IMR-90 (cell line): ENCODE results near the gene TM2D1. TPM values are rescaled to one million over a fixed set of nuclear protein-coding genes. Genes with fewer than 3 reads are reported as not detected.

Source experiments
- ATAC-seq: fragments of 200-7000 bp; cut with Tn5 transposase; 2 replicates; pipeline ENCODE4 v1.9.1; 2020; ENCODE audit warnings: low read depth, mild to moderate bottlenecking, moderate library complexity
- BruUV-seq: library from RNA; stranded (reverse); fragments of 400-500 nt; replicated peaks from 2 replicates; lab custom pipeline; 2021; lab: Mats Ljungman, UMichigan
- CTCF ChIA-PET: fragments of 300-600 bp; formaldehyde crosslinking; extraction: SDS; loops from one replicate; lab custom pipeline; 2021; ENCODE audit warnings: antibody characterized with exemption; lab: Yijun Ruan, JAX
- POLR2A ChIA-PET: fragments of 300-600 bp; sonication (Branson Sonifier 250); formaldehyde crosslinking; loops from one replicate; lab custom pipeline; 2022; ENCODE audit warnings: antibody characterized with exemption; ENCODE audit not compliant: unreplicated experiment; lab: Charles Lee
- DNase-seq: peaks from one replicate; pipeline ENCODE4 v3.0.0; 2013
- H2AFZ ChIP-seq: replicated peaks from 2 replicates; pipeline ENCODE3; 2013; ENCODE audit warnings: low read length, mild to moderate bottlenecking; ENCODE audit not compliant: poor library complexity
- H2AK5ac ChIP-seq: 2 replicates; pipeline ENCODE4 v1.6.1; 2013; ENCODE audit warnings: low read depth, low read length, inconsistent platforms
- H2AK9ac ChIP-seq: replicated peaks from 2 replicates; pipeline ENCODE3; 2013; ENCODE audit warnings: mild to moderate bottlenecking, low read depth, low read length, moderate library complexity; ENCODE audit not compliant: poor library complexity
- H2BK120ac ChIP-seq: 2 replicates; pipeline ENCODE4 v1.6.1; 2013; ENCODE audit warnings: low read depth, low read length, inconsistent platforms
- H2BK15ac ChIP-seq: 3 replicates; pipeline ENCODE4 v1.6.1; 2013; ENCODE audit warnings: low read depth, low read length, inconsistent platforms
- H2BK20ac ChIP-seq: 2 replicates; pipeline ENCODE4 v1.6.1; 2013; ENCODE audit warnings: low read depth, mild to moderate bottlenecking, inconsistent platforms, low read length, moderate library complexity
- H2BK5ac ChIP-seq: 2 replicates; pipeline ENCODE4 v1.6.1; 2013; ENCODE audit warnings: mild to moderate bottlenecking, low read depth, low read length, inconsistent platforms; ENCODE audit not compliant: poor library complexity, severe bottlenecking
- H3K14ac ChIP-seq: replicated peaks from 2 replicates; pipeline ENCODE4 v1.6.1; 2013; ENCODE audit warnings: low read depth, low read length, inconsistent platforms
- H3K18ac ChIP-seq: 2 replicates; pipeline ENCODE4 v1.6.1; 2013; ENCODE audit warnings: low read depth, low read length, control low read depth
- H3K23ac ChIP-seq: 2 replicates; pipeline ENCODE4 v1.6.1; 2013; ENCODE audit warnings: low read depth, low read length, inconsistent platforms
- H3K27ac ChIP-seq: 2 replicates; pipeline ENCODE4 v1.5.1; 2013; ENCODE audit warnings: mild to moderate bottlenecking, control low read depth, low read length; ENCODE audit not compliant: insufficient read depth
- H3K27me3 ChIP-seq: 2 replicates; pipeline ENCODE4 v1.6.1; 2013; ENCODE audit warnings: low read length; ENCODE audit not compliant: control insufficient read depth, insufficient read depth
- H3K36me3 ChIP-seq: 2 replicates; pipeline ENCODE4 v1.6.1; 2013; ENCODE audit warnings: low read length, mixed read lengths; ENCODE audit not compliant: control insufficient read depth, insufficient read depth
- H3K4ac ChIP-seq: 2 replicates; pipeline ENCODE4 v1.6.1; 2013; ENCODE audit warnings: low read depth, low read length, inconsistent platforms
- H3K4me1 ChIP-seq: 2 replicates; pipeline ENCODE4 v1.6.1; 2013; ENCODE audit warnings: low read length, mixed read lengths; ENCODE audit not compliant: control insufficient read depth, insufficient read depth
- H3K4me2 ChIP-seq: 2 replicates; pipeline ENCODE4 v1.6.1; 2013; ENCODE audit warnings: low read depth, mild to moderate bottlenecking, control low read depth, low read length, moderate library complexity
- H3K4me3 ChIP-seq: 2 replicates; pipeline ENCODE4 v1.5.1; 2013; ENCODE audit warnings: low read depth, mild to moderate bottlenecking, control low read depth, low read length, moderate library complexity; ENCODE audit not compliant: insufficient read depth
- H3K56ac ChIP-seq: 2 replicates; pipeline ENCODE4 v1.6.1; 2013; ENCODE audit warnings: low read length, inconsistent platforms; ENCODE audit not compliant: insufficient read depth; ENCODE audit errors: extremely low read depth
- H3K79me1 ChIP-seq, 2 experiments: 2 replicates each; pipeline ENCODE4 v1.6.1; 2013; ENCODE audit warnings: low read length in 2 of 2, inconsistent platforms in 1 of 2, low read depth in 1 of 2
- H3K9ac ChIP-seq: 2 replicates; pipeline ENCODE4 v1.6.1; 2013; ENCODE audit warnings: low read depth, low read length, control low read depth
- H3K9me1 ChIP-seq: 2 replicates; pipeline ENCODE4 v1.6.1; 2013; ENCODE audit warnings: low read length, inconsistent platforms; ENCODE audit not compliant: insufficient read depth
- H3K9me3 ChIP-seq: 2 replicates; pipeline ENCODE4 v1.6.1; 2013; ENCODE audit warnings: low read length; ENCODE audit not compliant: control insufficient read depth, insufficient read depth
- H4K20me1 ChIP-seq: 2 replicates; pipeline ENCODE4 v1.6.1; 2013; ENCODE audit warnings: low read length, inconsistent platforms; ENCODE audit not compliant: insufficient read depth
- H4K5ac ChIP-seq: 2 replicates; pipeline ENCODE4 v1.6.1; 2013; ENCODE audit warnings: mild to moderate bottlenecking, low read depth, low read length, control low read depth
- H4K8ac ChIP-seq, 2 experiments: 2 replicates each; pipeline ENCODE4 v1.6.1; 2013; ENCODE audit warnings: low read depth in 2 of 2, low read length in 2 of 2, control low read depth in 1 of 2, inconsistent platforms in 1 of 2
- H4K91ac ChIP-seq: 2 replicates; pipeline ENCODE4 v1.6.1; 2013; ENCODE audit warnings: low read depth, low read length, inconsistent platforms; ENCODE audit not compliant: insufficient read depth
- BHLHE40 ChIP-seq: fragments of 150-350 bp; IDR thresholded peaks from 2 replicates; pipeline ENCODE4 v1.6.1; 2016; ENCODE audit warnings: mild to moderate bottlenecking, low read depth, low read length
- CHD1 ChIP-seq: IDR thresholded peaks from 2 replicates; pipeline ENCODE4 v1.6.1; 2012; ENCODE audit warnings: low read depth, low read length, improper control_type of control experiment
- CTCF ChIP-seq: conservative IDR thresholded peaks from 2 replicates; pipeline ENCODE4 v1.5.1; 2012; ENCODE audit warnings: mild to moderate bottlenecking, low read depth, low read length, improper control_type of control experiment
- ELK1 ChIP-seq: fragments of 150-350 bp; IDR thresholded peaks from 2 replicates; pipeline ENCODE4 v1.6.1; 2016; ENCODE audit warnings: low read depth, mild to moderate bottlenecking, low read length, moderate library complexity, borderline replicate concordance
- FOS ChIP-seq: fragments of 150-350 bp; IDR thresholded peaks from 2 replicates; pipeline ENCODE4 v1.6.1; 2016; ENCODE audit warnings: low read depth, low read length
- MAFK ChIP-seq: IDR thresholded peaks from 2 replicates; pipeline ENCODE4 v1.6.1; 2012; ENCODE audit warnings: low read depth, low read length, improper control_type of control experiment
- MAZ ChIP-seq: IDR thresholded peaks from 2 replicates; pipeline ENCODE4 v1.6.1; 2012; ENCODE audit warnings: low read depth, mild to moderate bottlenecking, low read length, improper control_type of control experiment, moderate library complexity, borderline replicate concordance
- MXI1 ChIP-seq: IDR thresholded peaks from 2 replicates; pipeline ENCODE4 v1.6.1; 2012; ENCODE audit warnings: low read depth, mild to moderate bottlenecking, low read length, moderate library complexity, borderline replicate concordance
- NFE2L2 ChIP-seq: fragments of 150-350 bp; IDR thresholded peaks from 2 replicates; pipeline ENCODE4 v1.6.1; 2016; ENCODE audit warnings: low read depth, mild to moderate bottlenecking, low read length
- POLR2A ChIP-seq: IDR thresholded peaks from 2 replicates; pipeline ENCODE4 v1.6.1; 2012; ENCODE audit warnings: mild to moderate bottlenecking, low read depth, low read length
- RAD21 ChIP-seq: IDR thresholded peaks from 2 replicates; pipeline ENCODE4 v1.6.1; 2012; ENCODE audit warnings: low read length, improper control_type of control experiment
- RCOR1 ChIP-seq: IDR thresholded peaks from 2 replicates; pipeline ENCODE4 v1.6.1; 2012; ENCODE audit warnings: mild to moderate bottlenecking, low read length, improper control_type of control experiment; ENCODE audit not compliant: insufficient replicate concordance
- RFX5 ChIP-seq: IDR thresholded peaks from 2 replicates; pipeline ENCODE4 v1.8.0; 2012; ENCODE audit warnings: low read depth, mild to moderate bottlenecking, low read length, moderate library complexity
- SMC3 ChIP-seq: fragments of 150-350 bp; IDR thresholded peaks from 2 replicates; pipeline ENCODE4 v1.6.1; 2016; ENCODE audit warnings: low read depth, mild to moderate bottlenecking, antibody characterized with exemption, low read length, moderate library complexity
- USF2 ChIP-seq: fragments of 150-350 bp; IDR thresholded peaks from 2 replicates; pipeline ENCODE4 v1.6.1; 2017; ENCODE audit warnings: mild to moderate bottlenecking, antibody characterized with exemption, low read length, low read depth
- WGBS, 2 experiments: methylation state at CpG; one replicate each; pipeline versions ENCODE4 v1.1.5 to v1.1.7; 2013; ENCODE audit warnings: missing lambda C conversion rate in 2 of 2; ENCODE audit not compliant: insufficient read length in 1 of 2; ENCODE audit errors: extremely low coverage in 2 of 2; 5-methylcytosine and 5-hydroxymethylcytosine counted together
- dilution Hi-C: fragments of 300-500 bp; cut with HindIII; formaldehyde crosslinking; loops from one replicate; pipeline ENCODE4 v1.14.3; 2018; ENCODE audit warnings: low sequenced_read_pairs; ENCODE audit not compliant: unreplicated experiment
- in situ Hi-C: fragments of 300-500 bp; cut with MboI; formaldehyde crosslinking; loops from 3 replicates; pipeline ENCODE4 v1.14.3; 2019; ENCODE audit warnings: low sequenced_read_pairs, inconsistent platforms, mixed read lengths
- intact Hi-C: fragments of 100-400 bp; cut with micrococcal nuclease; formaldehyde crosslinking; loops from 2 replicates; pipeline ENCODE4 v1.10.0; 2022
- polyA plus RNA-seq, 3 experiments: library from polyadenylated mRNA; depleted of rRNA; stranded (reverse); fragments of >200 nt; gene quantifications; 2 replicates each; pipeline ENCODE4 v1.2.3, GENCODE V29; 2012; ENCODE audit warnings: low replicate concordance in 1 of 3
- total RNA-seq: library from RNA; depleted of rRNA; stranded (reverse); fragments of >200 nt; gene quantifications from 2 replicates; pipeline ENCODE4 v1.2.3, GENCODE V29; 2012

TM2D1 gene
- total and polyA plus RNA-seq, 2 of the 4 experiments (the other 2 are of a cell fraction) = 14.3 to 32.7 TPM

GRCh38 chr1:61680500-61680899 is 44.4 kb downstream of the TM2D1 start:
- Histone ChIP-seq H2BK20ac (no peak overlapping the region), H4K20me1 (no peaks in the 10 kb centered on the region; the same call in 1 of the 2 replicates), H4K8ac (no peak overlapping the region), H2BK15ac (no peak overlapping the region), H2AK9ac (no peak overlapping the region), H3K9ac (no peak overlapping the region), H4K91ac (no peak overlapping the region), H3K9me3 (no peaks in the 10 kb centered on the region), H3K23ac (no peak overlapping the region), H3K56ac (no peak overlapping the region), H3K27me3 (no peaks in the 10 kb centered on the region), H3K4ac (no peak overlapping the region), H3K36me3 (peaks cover 8% of the 10 kb centered on the region; the same call in 1 of the 2 replicates), H3K4me3 (no peak overlapping the region), H2BK5ac (no peak overlapping the region), H2AK5ac (no peak overlapping the region), H3K14ac (no peak overlapping the region), H2AFZ (peak overlapping the region; percentile 9), H2BK120ac (no peak overlapping the region), H3K4me2 (no peak overlapping the region), H3K79me1 (no peaks in the 10 kb centered on the region), H3K9me1 (0 out of 2 replicates have a peak, but pooled peaks cover 3% of the 10 kb centered on the region), H4K5ac (no peak overlapping the region), H3K27ac (no peak overlapping the region), H3K18ac (no peak overlapping the region), H3K4me1 (no peaks in the 10 kb centered on the region)
- TF ChIP-seq FOS = no peak
- no peak for TF ChIP-seq CHD1
- no peak for TF ChIP-seq CTCF
- TF ChIP-seq RCOR1 = no peak
- no peak for TF ChIP-seq USF2
- no peak for TF ChIP-seq RFX5
- no peak for TF ChIP-seq SMC3
- TF ChIP-seq MXI1 = no peak
- TF ChIP-seq POLR2A = no peak
- no peak for TF ChIP-seq MAFK
- TF ChIP-seq BHLHE40 = no peak
- no peak for TF ChIP-seq MAZ
- TF ChIP-seq ELK1 = no peak
- TF ChIP-seq RAD21 = no peak
- no peak for TF ChIP-seq NFE2L2
- intact Hi-C loops (no loop called here), dilution Hi-C loops (no loop called here), in situ Hi-C loops (no loop called here)
- WGBS, 2 experiments = 100% methylated on average over 1 of the region's 2 CpGs; no CpG with 5 or more reads in 1 of the 2 experiments
- no TSS peak for BruUV-seq
- CTCF ChIA-PET = no interaction called here
- POLR2A ChIA-PET = interaction anchor here (0.6 kb wide), 1 partner anchor 31 kb away, joined by 5 read pairs; no protein-coding TSS in a partner anchor
- ATAC-seq (no peak), DNase-seq (no peak)
